ENCODE measurements around the gene AMOTL1.

DNA sequence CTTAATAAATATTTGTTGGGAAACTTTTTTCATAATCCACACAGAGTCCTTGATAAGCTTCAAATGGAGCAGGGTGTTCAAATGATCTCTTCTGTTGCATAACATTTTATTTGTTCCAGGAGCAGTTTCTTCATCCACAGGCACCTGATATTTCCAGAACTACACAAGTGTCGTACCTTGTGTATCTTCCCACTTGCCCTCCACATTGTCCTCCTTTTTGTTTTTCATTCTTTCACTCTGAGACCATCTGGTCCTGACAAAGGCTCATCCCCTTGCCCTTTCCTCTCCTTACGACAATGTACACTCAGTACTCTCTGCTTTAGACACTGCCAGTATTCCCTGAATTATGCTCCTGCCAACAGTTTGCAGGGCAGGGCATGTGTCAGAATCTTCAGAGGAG, 5.2 kb upstream of the AMOTL1 start:
- TF ChIP-seq POU2F2 (IDR thresholded peaks at IDR 0.05; ENCODE audit: low read depth, low read length) (no peak), POLR2AphosphoS5 (IDR thresholded peaks at IDR 0.05; ENCODE audit: low read depth, low read length) (no peak), POLR2A (IDR thresholded peaks at IDR 0.05; ENCODE audit: low read depth, low read length) (no peak)
